ENCODE measurements around the gene UTP25.

UTP25 gene

DNA sequence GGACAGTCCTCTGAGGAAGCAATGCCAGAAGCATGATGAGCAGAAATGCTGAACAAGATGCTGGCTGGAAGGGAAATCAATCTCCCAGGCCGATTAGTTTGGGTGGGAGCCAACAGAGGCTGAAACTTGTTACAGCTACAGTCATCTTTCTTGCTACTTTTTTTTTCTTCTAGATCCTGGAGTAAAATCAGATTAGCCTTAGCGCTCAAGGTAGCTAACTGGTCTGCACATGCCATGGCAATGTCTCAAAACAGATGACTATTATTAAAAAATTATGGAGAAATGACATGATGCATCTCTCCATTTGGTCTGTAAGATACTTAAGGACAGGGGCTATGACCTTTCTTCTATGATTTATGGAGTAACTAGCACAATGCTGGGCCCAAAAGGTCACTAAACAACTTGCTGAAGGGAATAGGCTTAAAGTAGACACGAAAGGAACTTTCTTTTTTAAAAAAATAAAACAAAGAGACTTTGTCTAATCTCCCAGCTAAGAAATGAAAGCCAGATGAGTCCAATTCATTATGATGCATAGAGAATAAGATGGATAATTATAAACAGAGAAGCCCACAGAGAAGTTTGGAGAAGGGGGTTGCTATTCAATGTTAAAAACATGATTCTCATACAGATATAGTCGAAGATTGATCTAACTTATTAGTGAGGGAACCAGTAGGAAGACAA lies 42.5 kb downstream of the UTP25 start:
- Histone ChIP-seq H3K27me3 (no peaks in the 10 kb centered on the region), H3K9me3 (replicated peaks in 1 of 11) (peaks cover 8 to 26% (median 18%) of the 10 kb centered on the region in 11 experiments), H3K36me3 (no peaks in the 10 kb centered on the region), H4K20me1 (no peaks in the 10 kb centered on the region), H3K4me2 (no peak overlapping the region), H3K9ac (no peak overlapping the region), H3K4me3 (no peak overlapping the region), H3K27ac (no peak overlapping the region), H3K4me1 (peaks cover 11 to 24% (median 15%) of the 10 kb centered on the region in 10 experiments)
- TF ChIP-seq Cebpa-rat (IDR thresholded peaks at IDR 0.05), result no peak

DNA sequence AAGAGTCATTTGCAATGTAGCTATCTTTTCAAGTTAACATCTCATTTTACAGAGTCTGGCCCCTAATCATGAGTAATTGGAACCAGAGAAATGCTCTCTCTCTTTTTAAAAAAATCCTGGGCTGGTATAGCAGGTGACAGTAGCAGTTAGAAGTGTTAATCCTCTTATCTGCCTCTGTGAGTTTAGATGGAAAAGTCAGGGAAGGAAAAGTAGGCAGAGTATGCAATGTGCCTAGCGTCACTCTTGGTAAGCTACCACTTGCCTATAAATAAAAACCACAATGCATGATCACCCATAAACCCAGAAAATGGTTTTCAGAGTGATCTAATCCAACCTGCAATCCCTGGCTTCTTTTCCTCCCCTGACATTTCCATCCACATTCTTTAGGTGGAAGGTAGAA lies 43.2 kb downstream of the UTP25 start:
- no peak overlapping the region for H3K4me2 ChIP-seq
- H3K27ac ChIP-seq, result no peak overlapping the region
- peaks cover 8 to 26% (median 18%) of the 10 kb centered on the region in 11 experiments for H3K9me3 ChIP-seq (replicated peaks in 1 of 11)
- no peak overlapping the region for H3K4me3 ChIP-seq
- H3K9ac ChIP-seq, result no peak overlapping the region
- TF ChIP-seq Cebpa-rat (IDR thresholded peaks at IDR 0.05), result no peak
- no peaks in the 10 kb centered on the region for H3K36me3 ChIP-seq
- H4K20me1 ChIP-seq, result no peaks in the 10 kb centered on the region
- H3K4me1 ChIP-seq, result peaks cover 15 to 28% (median 21%) of the 10 kb centered on the region in 10 experiments
- H3K27me3 ChIP-seq, result no peaks in the 10 kb centered on the region

DNA sequence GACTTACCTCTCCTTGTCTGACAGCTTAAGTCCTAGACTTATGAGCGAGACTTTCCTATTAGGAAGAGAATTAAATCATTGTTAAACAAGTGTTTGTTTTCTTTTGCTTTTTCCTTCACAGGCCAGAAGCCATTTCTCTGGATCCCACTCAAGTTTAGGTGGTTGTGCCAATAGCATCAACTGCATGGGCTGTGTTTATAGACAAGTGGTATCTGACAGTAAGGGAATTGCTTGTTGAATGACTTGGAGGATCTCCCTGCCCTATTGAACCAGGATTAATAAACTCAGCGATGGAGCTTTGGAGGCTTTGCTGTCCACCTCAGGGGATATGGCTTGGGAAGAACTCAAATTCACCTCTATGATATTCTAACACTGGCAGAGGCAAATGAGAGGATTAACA lies 43.7 kb downstream of the UTP25 start:
- TF ChIP-seq Cebpa-rat (IDR thresholded peaks at IDR 0.05), result no peak
- Histone ChIP-seq H3K27me3 (no peaks in the 10 kb centered on the region), H3K4me1 (peaks cover 15 to 29% (median 23%) of the 10 kb centered on the region in 10 experiments), H3K4me2 (no peak overlapping the region), H3K9ac (no peak overlapping the region), H4K20me1 (no peaks in the 10 kb centered on the region), H3K9me3 (replicated peaks in 1 of 11) (peaks cover 8 to 25% (median 15%) of the 10 kb centered on the region in 11 experiments), H3K27ac (no peak overlapping the region), H3K36me3 (no peaks in the 10 kb centered on the region), H3K4me3 (no peak overlapping the region)

DNA sequence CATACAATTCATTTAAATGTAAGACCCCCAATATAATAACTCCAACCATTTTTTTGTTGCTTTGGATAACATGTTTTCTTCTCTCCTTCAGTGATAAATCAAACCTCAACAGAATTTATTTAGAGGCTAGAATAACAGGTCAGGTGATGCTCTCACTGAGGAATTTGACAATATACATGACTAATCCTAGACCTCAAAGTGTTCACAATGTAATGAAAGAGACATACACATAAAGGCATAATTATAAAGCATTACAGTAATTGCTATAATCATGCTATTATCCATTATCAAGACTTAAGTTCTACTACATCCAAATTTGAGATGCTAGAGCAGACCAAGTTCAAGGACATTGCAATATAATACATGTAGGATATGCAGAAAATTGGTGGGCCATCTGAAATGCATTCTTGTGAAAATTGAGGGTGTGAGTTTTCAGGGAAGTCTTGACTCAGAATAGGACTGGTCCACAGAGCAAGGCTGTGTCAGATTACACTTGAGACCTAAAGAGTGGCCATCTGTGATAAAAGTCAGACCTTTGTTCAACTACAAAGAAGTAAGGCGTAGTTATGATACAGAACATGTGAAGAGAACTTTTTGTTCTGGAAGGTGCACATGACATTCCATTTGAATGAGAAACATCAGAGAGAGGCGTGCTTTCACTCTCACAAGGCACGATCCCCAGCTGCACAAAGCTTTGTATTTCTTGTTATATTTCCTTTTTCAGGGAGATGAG lies 45.5 kb downstream of the UTP25 start:
- Histone ChIP-seq H4K20me1 (no peaks in the 10 kb centered on the region), H3K4me1 (peaks cover 26 to 34% (median 29%) of the 10 kb centered on the region in 10 experiments), H3K36me3 (no peaks in the 10 kb centered on the region), H3K27me3 (no peaks in the 10 kb centered on the region), H3K27ac (no peak overlapping the region), H3K9me3 (replicated peaks in 1 of 11) (peaks cover 0 to 7% (median 0%) of the 10 kb centered on the region in 11 experiments; a peak in 3 of 22 replicates), H3K4me2 (no peak overlapping the region), H3K9ac (no peak overlapping the region), H3K4me3 (no peak overlapping the region)
- no peak for TF ChIP-seq Cebpa-rat (IDR thresholded peaks at IDR 0.05)

DNA sequence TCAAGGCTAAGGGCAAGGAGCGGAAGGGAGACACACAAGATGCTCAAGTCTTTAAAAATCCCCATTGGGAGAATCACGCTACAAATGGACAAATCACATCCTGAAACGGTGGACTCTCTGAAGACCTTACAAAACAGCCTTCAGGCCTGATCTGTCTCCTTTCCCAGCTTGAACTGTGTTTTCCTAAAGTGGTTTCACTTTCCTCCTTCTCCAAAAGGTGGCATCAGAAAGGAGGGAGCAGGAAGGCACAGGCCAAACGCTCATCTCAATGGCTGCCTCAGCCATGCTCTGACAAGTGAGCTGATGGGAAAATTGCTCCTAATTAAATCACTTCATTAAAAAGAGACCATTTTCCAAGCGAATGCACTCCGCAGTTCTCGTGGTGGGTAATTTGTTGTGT lies 47.7 kb downstream of the UTP25 start:
- Histone ChIP-seq H3K4me2 (peak overlapping the region; percentile 60 to 74 (median 69)), H3K4me3 (peak overlapping the region in 4 of 10 experiments; percentile 6 to 13 (median 9); a peak in 2 of 20 replicates), H4K20me1 (no peaks in the 10 kb centered on the region), H3K9ac (peak overlapping the region in 1 of 11 experiments; percentile 34; a peak in 3 of 22 replicates), H3K9me3 (replicated peaks in 1 of 11) (no peaks in the 10 kb centered on the region), H3K36me3 (no peaks in the 10 kb centered on the region), H3K27ac (peak overlapping the region in 7 of 11 experiments; percentile 12 to 59 (median 31); a peak in 7 of 22 replicates), H3K4me1 (peaks cover 26 to 31% (median 29%) of the 10 kb centered on the region in 10 experiments), H3K27me3 (no peaks in the 10 kb centered on the region)
- no peak for TF ChIP-seq Cebpa-rat (IDR thresholded peaks at IDR 0.05)

DNA sequence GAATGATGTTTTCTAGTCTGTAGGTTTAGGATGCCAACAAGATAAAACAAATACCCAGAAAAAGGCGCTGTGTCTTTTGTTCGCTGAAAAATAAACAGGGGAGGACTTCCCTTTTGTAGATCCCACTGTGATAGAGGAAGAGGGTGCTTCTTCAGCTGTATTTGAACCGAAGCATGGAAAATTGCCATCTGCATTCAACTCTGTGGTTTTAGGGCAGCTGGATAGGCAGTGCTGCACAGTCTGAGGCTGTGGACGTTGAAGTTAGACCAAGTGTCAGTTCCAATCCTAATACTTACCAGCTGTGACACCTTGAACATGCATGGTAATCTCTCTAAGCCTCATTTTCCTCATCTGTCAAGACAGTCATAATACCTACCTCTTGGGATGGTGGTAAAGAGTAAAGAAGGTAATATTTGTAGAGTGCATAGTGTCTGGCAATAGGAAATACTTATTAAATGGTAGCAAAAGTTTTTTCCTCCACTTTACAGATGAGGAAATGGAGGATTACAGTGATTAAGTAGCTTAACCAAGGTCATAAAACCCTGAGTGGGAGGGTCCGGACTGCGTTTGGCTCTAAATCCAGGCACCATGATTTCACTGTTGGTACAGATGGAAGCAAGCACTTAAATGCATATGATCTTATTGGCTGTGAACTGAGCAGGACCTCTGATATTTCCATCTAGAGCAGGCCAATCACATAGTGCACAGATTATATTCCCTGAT lies 48.5 kb downstream of the UTP25 start:
- no peaks in the 10 kb centered on the region for H3K36me3 ChIP-seq
- H3K27me3 ChIP-seq, result no peaks in the 10 kb centered on the region
- H3K9ac ChIP-seq, result peak overlapping the region in 1 of 11 experiments; percentile 34; a peak in 3 of 22 replicates
- H4K20me1 ChIP-seq, result no peaks in the 10 kb centered on the region
- H3K27ac ChIP-seq, result peak overlapping the region in 7 of 11 experiments; percentile 12 to 59 (median 31); a peak in 10 of 22 replicates
- peaks cover 26 to 31% (median 29%) of the 10 kb centered on the region in 10 experiments for H3K4me1 ChIP-seq
- peak overlapping the region in 4 of 10 experiments; percentile 6 to 13 (median 9); a peak in 2 of 20 replicates for H3K4me3 ChIP-seq
- TF ChIP-seq Cebpa-rat (IDR thresholded peaks at IDR 0.05), result no peak
- H3K4me2 ChIP-seq, result peak overlapping the region; percentile 60 to 74 (median 69)
- H3K9me3 ChIP-seq (replicated peaks in 1 of 11), result no peaks in the 10 kb centered on the region

DNA sequence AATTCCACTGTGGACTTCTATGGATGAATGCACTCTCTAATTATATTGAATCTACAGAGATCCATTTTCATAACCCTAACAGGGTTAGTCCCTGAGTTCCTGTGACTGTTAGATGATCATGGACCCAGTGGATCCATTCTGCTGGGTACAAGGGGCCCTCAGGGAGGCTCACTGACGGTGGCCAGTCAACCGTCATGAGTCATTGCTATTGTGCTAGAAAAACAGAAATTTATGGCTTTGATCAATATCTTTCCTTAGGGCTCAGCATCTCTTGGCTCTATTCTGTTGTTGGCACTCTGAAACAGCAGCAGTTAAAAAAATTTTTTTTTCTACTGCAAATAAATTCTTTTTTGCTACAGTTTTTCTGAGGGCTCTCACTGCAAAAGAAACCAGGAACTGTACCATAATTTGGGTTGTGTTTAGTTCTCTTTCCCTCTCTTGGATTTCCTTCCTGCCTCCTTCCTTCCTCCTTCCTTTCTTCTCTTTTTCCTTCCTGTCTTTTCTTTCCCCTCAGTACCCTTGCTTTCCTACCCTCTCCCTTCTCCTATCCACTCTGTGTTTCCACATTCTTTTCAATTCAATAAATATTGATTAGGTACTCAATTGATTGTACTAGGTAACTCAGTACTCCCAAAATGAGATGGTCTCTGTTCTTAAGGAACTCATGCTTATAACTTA lies 49.5 kb downstream of the UTP25 start:
- H3K4me3 ChIP-seq, result no peak overlapping the region
- no peaks in the 10 kb centered on the region for H3K27me3 ChIP-seq
- H3K4me1 ChIP-seq, result peaks cover 27 to 31% (median 29%) of the 10 kb centered on the region in 10 experiments
- H4K20me1 ChIP-seq, result no peaks in the 10 kb centered on the region
- TF ChIP-seq Cebpa-rat (IDR thresholded peaks at IDR 0.05), result no peak
- no peaks in the 10 kb centered on the region for H3K36me3 ChIP-seq
- H3K9me3 ChIP-seq (replicated peaks in 1 of 11), result no peaks in the 10 kb centered on the region
- H3K4me2 ChIP-seq, result peak overlapping the region; percentile 60 to 74 (median 69); a peak in 20 of 22 replicates
- no peak overlapping the region for H3K27ac ChIP-seq
- no peak overlapping the region for H3K9ac ChIP-seq

DNA sequence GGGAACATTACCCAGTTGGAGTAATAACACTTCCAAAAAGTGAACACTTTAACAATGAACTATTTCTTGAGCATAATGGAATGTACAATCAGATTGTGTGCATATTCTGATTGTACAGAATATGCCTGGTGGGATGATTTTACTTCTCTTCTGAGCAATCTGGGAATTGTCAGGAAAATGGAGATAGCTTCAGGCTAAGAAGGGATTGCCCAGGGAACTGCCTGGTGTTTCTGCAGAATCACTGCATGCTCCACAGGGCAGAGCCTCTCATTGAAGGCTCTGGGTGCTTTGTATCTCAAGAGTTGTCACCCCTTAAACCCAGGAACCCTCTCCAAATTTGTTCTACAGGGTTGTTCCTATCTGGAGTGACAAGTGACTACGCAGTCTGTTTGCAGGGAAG lies 51.2 kb downstream of the UTP25 start:
- no peaks in the 10 kb centered on the region for H3K27me3 ChIP-seq
- H3K4me3 ChIP-seq, result no peak overlapping the region
- H3K9ac ChIP-seq, result no peak overlapping the region
- H3K36me3 ChIP-seq, result no peaks in the 10 kb centered on the region
- H3K4me2 ChIP-seq, result no peak overlapping the region
- no peak overlapping the region for H3K27ac ChIP-seq
- H3K4me1 ChIP-seq, result peaks cover 41 to 48% (median 46%) of the 10 kb centered on the region in 10 experiments
- no peak for TF ChIP-seq Cebpa-rat (IDR thresholded peaks at IDR 0.05)
- no peaks in the 10 kb centered on the region for H4K20me1 ChIP-seq
- H3K9me3 ChIP-seq (replicated peaks in 1 of 11), result no peaks in the 10 kb centered on the region
